ENCODE measurements around the gene ASPA.
"Not testable (repeated sequence)": the region's sequence is repeated elsewhere in the genome, so short reads cannot be mapped to it uniquely, and the experiment has no call there.

ASPA gene

GRCh38 chr17:3475812-3476610 lies at the start of gene ASPA:
Gene ASPA, plus strand, starts transcription at chr17:3475997. Its CDS starts 163 bp downstream, at chr17:3476160.
- no peak for DNase-seq (ENCODE audit: low read depth in 2 of 2)

GRCh38 chr17:3433215-3433614 lies 42.6 kb upstream of the ASPA start:
- not testable (repeated sequence) for DNase-seq (ENCODE audit: low read depth in 2 of 2)

GRCh38 chr17:3433741-3434140 lies 42.1 kb upstream of the ASPA start, which contains the start of gene OR1E2:
Gene OR1E2, minus strand, starts transcription at chr17:3433841. Its CDS starts 0 bp downstream, at chr17:3433841.
- DNase-seq (ENCODE audit: low read depth in 2 of 2), result no peak

- DNase-seq (ENCODE audit: low read depth in 2 of 2), result no peak
These were observed 37.4 kb upstream of the ASPA start for GRCh38 chr17:3438368-3438767.

- DNase-seq (ENCODE audit: low read depth in 2 of 2), result no peak
These were observed 35.3 kb upstream of the ASPA start for GRCh38 chr17:3440451-3440850.

- no peak for DNase-seq (ENCODE audit: low read depth in 2 of 2)
These were observed 28.2 kb upstream of the ASPA start for GRCh38 chr17:3447625-3448024.

- DNase-seq (ENCODE audit: low read depth in 2 of 2), result no peak
These were observed 27.6 kb upstream of the ASPA start for GRCh38 chr17:3448059-3448665.

- DNase-seq (ENCODE audit: low read depth in 2 of 2), result not testable (repeated sequence)
These were observed 9.4 kb upstream of the ASPA start for GRCh38 chr17:3466355-3466754.

GRCh38 chr17:3469529-3469928 lies 6.3 kb upstream of the ASPA start:
- no peak for DNase-seq (ENCODE audit: low read depth in 2 of 2)

GRCh38 chr17:3471599-3471998 lies 4.2 kb upstream of the ASPA start, which contains the start of gene SPATA22:
Gene SPATA22, minus strand, starts transcription at chr17:3471819. Its CDS starts 2,494 bp downstream, at chr17:3469325.
- no peak for DNase-seq (ENCODE audit: low read depth in 2 of 2)

- DNase-seq (ENCODE audit: low read depth in 2 of 2), result no peak
These were observed 3.7 kb upstream of the ASPA start for GRCh38 chr17:3472137-3472536.

GRCh38 chr17:3474212-3474611 lies 1.6 kb upstream of the ASPA start:
- DNase-seq (ENCODE audit: low read depth in 2 of 2), result no peak

- DNase-seq (ENCODE audit: low read depth in 2 of 2), result no peak
These were observed 529 bp upstream of the ASPA start for GRCh38 chr17:3475251-3475685.

GRCh38 chr17:3479988-3480387 lies 4.2 kb downstream of the ASPA start:
- no peak for DNase-seq (ENCODE audit: low read depth in 2 of 2)

GRCh38 chr17:3482852-3483251 lies 7.1 kb downstream of the ASPA start:
- no peak for DNase-seq (ENCODE audit: low read depth in 2 of 2)

GRCh38 chr17:3485481-3486068 lies 9.8 kb downstream of the ASPA start:
- no peak for DNase-seq (ENCODE audit: low read depth in 2 of 2)

- no peak for DNase-seq (ENCODE audit: low read depth in 2 of 2)
These were observed 21.3 kb downstream of the ASPA start for GRCh38 chr17:3497101-3497500.

GRCh38 chr17:3501344-3501743 lies 25.5 kb downstream of the ASPA start:
- DNase-seq (ENCODE audit: low read depth in 2 of 2), result no peak

- no peak for DNase-seq (ENCODE audit: low read depth in 2 of 2)
These were observed 26.7 kb downstream of the ASPA start for GRCh38 chr17:3502466-3502865.

GRCh38 chr17:3503285-3503684 lies 27.5 kb downstream of the ASPA start:
- no peak for DNase-seq (ENCODE audit: low read depth in 2 of 2)

- DNase-seq (ENCODE audit: low read depth in 2 of 2), result no peak
These were observed 29.2 kb downstream of the ASPA start for GRCh38 chr17:3505008-3505407.

GRCh38 chr17:3506054-3506453 lies 30.3 kb downstream of the ASPA start:
- no peak for DNase-seq (ENCODE audit: low read depth in 2 of 2)

GRCh38 chr17:3507071-3507470 lies 31.3 kb downstream of the ASPA start:
- DNase-seq (ENCODE audit: low read depth in 2 of 2), result no peak
